Measurements from ENCODE around the gene GPAT2.
"Not testable (repeated sequence)": the region's sequence is repeated elsewhere in the genome, so short reads cannot be mapped to it uniquely, and the experiment has no call there.

Gene GPAT2

GRCh38 chr2:96072746-96073145, 38.0 kb upstream of the GPAT2 start:
- no peak for DNase-seq
- H3K36me3 ChIP-seq (ENCODE audit: control insufficient read depth, insufficient read depth, low read length), result no peaks in the 10 kb centered on the region
- no peak overlapping the region for H3K27ac ChIP-seq (ENCODE audit: insufficient read depth, low read length, poor library complexity, severe bottlenecking)
- H3K9me3 ChIP-seq (ENCODE audit: control insufficient read depth, low read length), result peaks cover 4% of the 10 kb centered on the region
- H3K4me1 ChIP-seq (ENCODE audit: control insufficient read depth, insufficient read depth, low read length, poor library complexity, severe bottlenecking), result no peaks in the 10 kb centered on the region
- H3K4me3 ChIP-seq (ENCODE audit: insufficient read depth, low read depth, low read length, poor library complexity, severe bottlenecking), result no peak overlapping the region
- H3K27me3 ChIP-seq (replicated peaks; ENCODE audit: control insufficient read depth, insufficient read depth, low read length, poor library complexity, severe bottlenecking), result no peaks in the 10 kb centered on the region

DNA sequence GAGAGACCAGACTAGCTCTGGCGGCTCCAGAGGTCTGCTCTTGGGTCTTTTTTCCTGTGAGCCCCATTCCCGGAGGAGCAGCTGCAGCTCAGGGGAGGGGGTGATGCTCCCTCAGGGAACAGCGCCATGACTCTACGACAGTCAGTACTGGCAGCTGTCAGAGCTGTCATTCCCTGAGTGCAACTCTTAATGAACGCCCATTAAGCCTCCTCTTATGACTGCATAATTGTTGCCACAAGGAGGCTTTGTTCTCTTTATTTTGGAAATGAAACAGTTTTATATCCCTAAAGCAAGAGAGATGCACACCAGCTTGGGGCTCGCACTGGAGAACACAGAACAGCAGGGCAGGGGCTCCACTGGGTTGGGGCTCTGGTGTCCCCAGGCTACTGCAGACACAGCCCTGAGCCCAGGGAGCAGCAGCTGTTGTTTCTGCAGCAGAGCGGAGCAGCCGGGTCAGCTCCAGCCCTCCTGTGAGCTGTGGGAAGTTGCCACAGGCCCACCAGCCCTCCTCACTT, 37.3 kb upstream of the GPAT2 start:
- H3K9me3 ChIP-seq (ENCODE audit: control insufficient read depth, low read length); H3K27ac ChIP-seq (ENCODE audit: insufficient read depth, low read length, poor library complexity, severe bottlenecking); H3K4me1 ChIP-seq (ENCODE audit: control insufficient read depth, insufficient read depth, low read length, poor library complexity, severe bottlenecking); H3K4me3 ChIP-seq (ENCODE audit: insufficient read depth, low read depth, low read length, poor library complexity, severe bottlenecking); H3K27me3 ChIP-seq (replicated peaks; ENCODE audit: control insufficient read depth, insufficient read depth, low read length, poor library complexity, severe bottlenecking); H3K36me3 ChIP-seq (ENCODE audit: control insufficient read depth, insufficient read depth, low read length); DNase-seq: not testable (repeated sequence)

DNA sequence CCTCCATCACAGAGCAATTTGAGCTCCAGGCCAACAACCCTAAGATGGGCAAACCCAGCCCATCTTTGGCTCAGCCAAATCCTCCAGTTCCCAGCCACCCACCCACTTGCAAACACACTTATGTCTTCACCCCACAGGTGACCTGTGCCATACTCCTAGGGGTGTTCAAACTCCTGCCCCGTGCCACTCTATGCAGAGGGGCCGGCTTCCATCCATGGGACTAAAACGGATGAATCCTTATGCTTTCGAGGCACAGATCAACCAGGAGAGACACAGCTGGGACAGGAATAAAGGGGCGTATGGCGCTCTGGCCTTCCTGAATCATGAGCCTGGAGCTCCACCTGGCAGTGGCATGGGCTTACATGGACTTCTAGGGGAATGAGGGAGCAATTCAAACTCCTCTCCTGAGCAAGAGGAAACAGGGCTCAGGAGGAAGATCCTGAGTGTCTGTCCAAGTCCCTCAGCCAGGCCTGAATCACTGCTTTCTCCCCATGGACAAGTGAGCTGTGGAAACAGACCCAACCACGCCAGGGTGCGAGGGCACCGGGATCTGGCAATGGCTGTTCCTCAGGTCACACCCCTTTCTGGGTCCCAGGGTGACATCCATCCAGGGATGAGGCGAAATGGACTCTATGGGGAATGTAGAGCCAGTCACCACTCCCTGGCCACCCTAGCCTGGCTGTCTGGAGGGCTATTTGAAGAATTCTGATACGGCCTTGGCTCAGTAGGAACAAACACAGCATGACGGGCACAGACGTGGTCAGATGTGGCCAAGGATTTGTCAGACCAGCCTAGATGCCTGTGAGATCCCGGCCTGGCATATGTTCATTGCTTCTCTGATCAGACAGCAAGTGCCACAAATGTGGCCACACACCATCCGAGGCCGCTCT, 36.6 kb upstream of the GPAT2 start:
- not testable (repeated sequence) for H3K36me3 ChIP-seq (ENCODE audit: control insufficient read depth, insufficient read depth, low read length); H3K27ac ChIP-seq (ENCODE audit: insufficient read depth, low read length, poor library complexity, severe bottlenecking); H3K4me1 ChIP-seq (ENCODE audit: control insufficient read depth, insufficient read depth, low read length, poor library complexity, severe bottlenecking); H3K9me3 ChIP-seq (ENCODE audit: control insufficient read depth, low read length); DNase-seq; H3K27me3 ChIP-seq (replicated peaks; ENCODE audit: control insufficient read depth, insufficient read depth, low read length, poor library complexity, severe bottlenecking); H3K4me3 ChIP-seq (ENCODE audit: insufficient read depth, low read depth, low read length, poor library complexity, severe bottlenecking)

- H3K27ac ChIP-seq (ENCODE audit: insufficient read depth, low read length, poor library complexity, severe bottlenecking); DNase-seq; H3K36me3 ChIP-seq (ENCODE audit: control insufficient read depth, insufficient read depth, low read length); H3K27me3 ChIP-seq (replicated peaks; ENCODE audit: control insufficient read depth, insufficient read depth, low read length, poor library complexity, severe bottlenecking); H3K4me1 ChIP-seq (ENCODE audit: control insufficient read depth, insufficient read depth, low read length, poor library complexity, severe bottlenecking); H3K4me3 ChIP-seq (ENCODE audit: insufficient read depth, low read depth, low read length, poor library complexity, severe bottlenecking); H3K9me3 ChIP-seq (ENCODE audit: control insufficient read depth, low read length): not testable (repeated sequence)
Measured at GRCh38 chr2:96070351-96070750, 35.6 kb upstream of the GPAT2 start.

GRCh38 chr2:96069878-96070277, 35.2 kb upstream of the GPAT2 start:
- not testable (repeated sequence) for H3K27me3 ChIP-seq (replicated peaks; ENCODE audit: control insufficient read depth, insufficient read depth, low read length, poor library complexity, severe bottlenecking); H3K27ac ChIP-seq (ENCODE audit: insufficient read depth, low read length, poor library complexity, severe bottlenecking); H3K9me3 ChIP-seq (ENCODE audit: control insufficient read depth, low read length); H3K4me3 ChIP-seq (ENCODE audit: insufficient read depth, low read depth, low read length, poor library complexity, severe bottlenecking); DNase-seq; H3K4me1 ChIP-seq (ENCODE audit: control insufficient read depth, insufficient read depth, low read length, poor library complexity, severe bottlenecking); H3K36me3 ChIP-seq (ENCODE audit: control insufficient read depth, insufficient read depth, low read length)

GRCh38 chr2:96067902-96068581, 33.3 kb upstream of the GPAT2 start:
- H3K36me3 ChIP-seq (ENCODE audit: control insufficient read depth, insufficient read depth, low read length); H3K4me1 ChIP-seq (ENCODE audit: control insufficient read depth, insufficient read depth, low read length, poor library complexity, severe bottlenecking); H3K27me3 ChIP-seq (replicated peaks; ENCODE audit: control insufficient read depth, insufficient read depth, low read length, poor library complexity, severe bottlenecking); H3K4me3 ChIP-seq (ENCODE audit: insufficient read depth, low read depth, low read length, poor library complexity, severe bottlenecking); DNase-seq; H3K27ac ChIP-seq (ENCODE audit: insufficient read depth, low read length, poor library complexity, severe bottlenecking); H3K9me3 ChIP-seq (ENCODE audit: control insufficient read depth, low read length): not testable (repeated sequence)

- not testable (repeated sequence) for DNase-seq; H3K4me3 ChIP-seq (ENCODE audit: insufficient read depth, low read depth, low read length, poor library complexity, severe bottlenecking); H3K9me3 ChIP-seq (ENCODE audit: control insufficient read depth, low read length); H3K4me1 ChIP-seq (ENCODE audit: control insufficient read depth, insufficient read depth, low read length, poor library complexity, severe bottlenecking); H3K27me3 ChIP-seq (replicated peaks; ENCODE audit: control insufficient read depth, insufficient read depth, low read length, poor library complexity, severe bottlenecking); H3K36me3 ChIP-seq (ENCODE audit: control insufficient read depth, insufficient read depth, low read length); H3K27ac ChIP-seq (ENCODE audit: insufficient read depth, low read length, poor library complexity, severe bottlenecking)
Measured at GRCh38 chr2:96067098-96067660, 32.5 kb upstream of the GPAT2 start.

GRCh38 chr2:96066511-96066910, 31.8 kb upstream of the GPAT2 start:
- not testable (repeated sequence) for H3K36me3 ChIP-seq (ENCODE audit: control insufficient read depth, insufficient read depth, low read length); DNase-seq; H3K4me3 ChIP-seq (ENCODE audit: insufficient read depth, low read depth, low read length, poor library complexity, severe bottlenecking); H3K9me3 ChIP-seq (ENCODE audit: control insufficient read depth, low read length); H3K4me1 ChIP-seq (ENCODE audit: control insufficient read depth, insufficient read depth, low read length, poor library complexity, severe bottlenecking); H3K27me3 ChIP-seq (replicated peaks; ENCODE audit: control insufficient read depth, insufficient read depth, low read length, poor library complexity, severe bottlenecking); H3K27ac ChIP-seq (ENCODE audit: insufficient read depth, low read length, poor library complexity, severe bottlenecking)

DNA sequence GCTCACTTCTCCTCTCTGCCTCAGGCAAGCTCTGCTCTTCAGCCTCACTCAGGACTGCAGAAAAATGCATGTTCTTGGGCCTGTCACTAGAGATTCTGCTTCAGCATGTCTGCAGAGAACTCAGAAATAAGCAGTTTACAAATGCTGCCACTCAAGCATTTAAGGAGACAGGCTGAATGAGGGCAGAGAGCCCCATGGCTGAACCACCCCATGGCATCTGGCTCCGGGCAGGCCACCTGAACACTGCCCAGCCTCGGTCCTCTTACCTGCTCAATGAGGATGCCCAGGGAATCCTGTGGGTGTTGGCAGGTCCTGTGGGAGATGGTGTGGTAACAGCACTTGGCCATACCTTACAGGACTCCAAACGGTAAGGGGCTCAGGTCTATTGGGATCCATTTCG, 31.2 kb upstream of the GPAT2 start:
- not testable (repeated sequence) for DNase-seq; H3K27ac ChIP-seq (ENCODE audit: insufficient read depth, low read length, poor library complexity, severe bottlenecking)

GRCh38 chr2:96065381-96065930, 30.7 kb upstream of the GPAT2 start:
- no peaks in the 10 kb centered on the region for H3K36me3 ChIP-seq (ENCODE audit: control insufficient read depth, insufficient read depth, low read length)
- no peaks in the 10 kb centered on the region for H3K9me3 ChIP-seq (ENCODE audit: control insufficient read depth, low read length)
- no peak overlapping the region for H3K27ac ChIP-seq (ENCODE audit: insufficient read depth, low read length, poor library complexity, severe bottlenecking)
- no peak overlapping the region for H3K4me3 ChIP-seq (ENCODE audit: insufficient read depth, low read depth, low read length, poor library complexity, severe bottlenecking)
- no peaks in the 10 kb centered on the region for H3K4me1 ChIP-seq (ENCODE audit: control insufficient read depth, insufficient read depth, low read length, poor library complexity, severe bottlenecking)
- no peaks in the 10 kb centered on the region for H3K27me3 ChIP-seq (replicated peaks; ENCODE audit: control insufficient read depth, insufficient read depth, low read length, poor library complexity, severe bottlenecking)
- no peak for DNase-seq

More for the DNA sequence above, 31.2 kb upstream of the GPAT2 start:
- H3K4me3 ChIP-seq (ENCODE audit: insufficient read depth, low read depth, low read length, poor library complexity, severe bottlenecking); H3K27me3 ChIP-seq (replicated peaks; ENCODE audit: control insufficient read depth, insufficient read depth, low read length, poor library complexity, severe bottlenecking); H3K36me3 ChIP-seq (ENCODE audit: control insufficient read depth, insufficient read depth, low read length); H3K9me3 ChIP-seq (ENCODE audit: control insufficient read depth, low read length); H3K4me1 ChIP-seq (ENCODE audit: control insufficient read depth, insufficient read depth, low read length, poor library complexity, severe bottlenecking): not testable (repeated sequence)
